ENCODE measurements around the gene DNASE1L3.

DNA sequence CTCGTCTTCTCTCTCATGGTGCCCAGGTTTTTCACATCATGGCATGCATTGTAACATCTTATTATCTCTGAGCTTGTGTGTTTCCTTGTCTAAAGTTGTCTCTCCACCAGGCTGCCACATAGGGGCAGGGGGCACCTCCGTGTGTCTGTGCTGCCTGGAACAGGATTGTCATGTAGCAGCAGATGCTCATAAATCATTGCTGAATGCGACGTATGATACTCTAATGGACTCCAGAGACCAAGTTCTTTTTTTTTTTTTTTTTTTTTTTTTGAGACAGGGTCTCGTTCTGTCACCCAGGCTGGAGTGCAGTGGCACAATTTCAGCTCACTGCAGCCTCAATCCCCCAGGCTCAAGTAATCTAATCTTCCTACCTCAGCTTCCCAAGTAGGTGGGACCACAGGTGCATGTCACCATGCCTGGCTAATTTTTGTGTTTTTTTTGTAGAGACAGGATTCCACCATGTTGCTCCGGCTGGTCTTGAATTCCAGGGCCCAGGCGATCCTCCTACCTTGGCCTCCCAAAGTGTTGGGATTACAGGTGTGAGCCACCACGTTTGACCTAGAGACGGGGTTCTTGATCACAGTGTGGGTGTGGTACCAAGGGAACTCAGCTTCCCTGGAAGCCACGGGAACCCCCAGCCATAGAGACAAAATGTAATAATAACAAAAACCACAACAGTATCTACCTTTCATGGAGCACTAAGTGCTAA is 4.7 kb upstream of the DNASE1L3 start:
- TF ChIP-seq, protein P1, sequence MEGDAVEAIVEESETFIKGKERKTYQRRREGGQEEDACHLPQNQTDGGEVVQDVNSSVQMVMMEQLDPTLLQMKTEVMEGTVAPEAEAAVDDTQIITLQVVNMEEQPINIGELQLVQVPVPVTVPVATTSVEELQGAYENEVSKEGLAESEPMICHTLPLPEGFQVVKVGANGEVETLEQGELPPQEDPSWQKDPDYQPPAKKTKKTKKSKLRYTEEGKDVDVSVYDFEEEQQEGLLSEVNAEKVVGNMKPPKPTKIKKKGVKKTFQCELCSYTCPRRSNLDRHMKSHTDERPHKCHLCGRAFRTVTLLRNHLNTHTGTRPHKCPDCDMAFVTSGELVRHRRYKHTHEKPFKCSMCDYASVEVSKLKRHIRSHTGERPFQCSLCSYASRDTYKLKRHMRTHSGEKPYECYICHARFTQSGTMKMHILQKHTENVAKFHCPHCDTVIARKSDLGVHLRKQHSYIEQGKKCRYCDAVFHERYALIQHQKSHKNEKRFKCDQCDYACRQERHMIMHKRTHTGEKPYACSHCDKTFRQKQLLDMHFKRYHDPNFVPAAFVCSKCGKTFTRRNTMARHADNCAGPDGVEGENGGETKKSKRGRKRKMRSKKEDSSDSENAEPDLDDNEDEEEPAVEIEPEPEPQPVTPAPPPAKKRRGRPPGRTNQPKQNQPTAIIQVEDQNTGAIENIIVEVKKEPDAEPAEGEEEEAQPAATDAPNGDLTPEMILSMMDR (IDR thresholded peaks at IDR 0.05) = no peak
- no peak for TF ChIP-seq POLR2A (IDR thresholded peaks at IDR 0.05; ENCODE audit: low read depth)
- no peak for TF ChIP-seq EP300 (IDR thresholded peaks at IDR 0.05)
- TF ChIP-seq POLR2AphosphoS5 (IDR thresholded peaks at IDR 0.05) = no peak

Data from esophagus muscularis mucosa (tissue), 4 donors.